Pancreas (tissue), 10 donors: ENCODE measurements around the gene PSRC1. TPM values are rescaled to one million over a fixed set of nuclear protein-coding genes. Genes with fewer than 3 reads are reported as not detected.

Experiments used
- ATAC-seq, 4 donors: fragments of 200-7000 bp; cut with Tn5 transposase; one replicate each; pipeline versions ENCODE4 v1.8.0 to v1.9.1; 2020; ENCODE audit warnings: mild to moderate bottlenecking in 4 of 4, moderate library complexity in 4 of 4
- DNase-seq, 6 donors: peaks; one replicate each; pipeline ENCODE4 v3.0.0-alpha.2; 2020
- FAIRE-seq: peaks from 2 replicates; lab custom pipeline; 2012; peaks lifted over from hg19 to GRCh38; lab: Jason Lieb, UNC
- H3K27ac ChIP-seq, 4 donors: fragments of 200-600 bp; sonication (generic); 1 replicate in 3 of 4; 2 replicates in 1 of 4; pipeline versions ENCODE4 v1.5.0 to v1.8.0; 2020
- H3K27me3 ChIP-seq, 4 donors: fragments of 200-600 bp; one replicate each; pipeline ENCODE4 v1.8.0; 2021
- H3K36me3 ChIP-seq, 3 donors: fragments of 200-600 bp; sonication (generic) in 1 of 3; one replicate each; pipeline versions ENCODE4 v1.5.0 to v1.8.0; 2020 to 2021
- H3K4me1 ChIP-seq, 3 donors: fragments of 200-600 bp; one replicate each; pipeline ENCODE4 v1.8.0; 2021
- H3K4me3 ChIP-seq, 4 donors: fragments of 200-600 bp; sonication (generic) in 2 of 4; one replicate each; pipeline versions ENCODE4 v1.5.0 to v1.8.0; 2020 to 2021
- H3K9me3 ChIP-seq, 4 donors: fragments of 200-600 bp; one replicate each; pipeline ENCODE4 v1.8.0; 2021
- CTCF ChIP-seq, 4 donors: fragments of 200-600 bp; sonication (generic) in 3 of 4; IDR thresholded peaks; one replicate each; pipeline versions ENCODE4 v1.5.0 to v1.8.0; 2021; ENCODE audit warnings: antibody characterized with exemption in 4 of 4
- WGBS, 2 donors: extraction: QIAGEN DNeasy Blood & Tissue Kit; methylation state at CpG; one replicate each; pipeline ENCODE4 v1.1.7; 2013; 5-methylcytosine and 5-hydroxymethylcytosine counted together
- intact Hi-C, 3 donors: fragments of 100-400 bp; cut with DNase I; formaldehyde crosslinking; loops; one replicate each; pipeline versions ENCODE4 v1.11.1 to v1.14.2; 2022
- polyA plus RNA-seq, 2 donors: library from polyadenylated mRNA; stranded (reverse); fragments of 200-250 nt; gene quantifications; one replicate each; pipeline ENCODE4 v1.2.3, GENCODE V29; 2013
- total RNA-seq, 6 donors: library from RNA; stranded (reverse); fragmentation: NEBNext Ultra II Directional in 4 of 6; extraction: Animal tissue kit (Norgen Biotek cat#: 25700) in 4 of 6; gene quantifications; one replicate each; pipeline versions ENCODE4 v1.2.1 to v1.2.4, GENCODE V29; 2021 to 2023
- donor health status: healthy with polysubstance abuse.
- donor health status: DM: no; HTN: no; CAD: no; lungs with moderate emphysema.
- donor health status: DM: no; HTN: no; CAD: no.
- donor health status: control.
- donor health status: control.
- donor health status: Bipolar disorder and iron deficiency.
- donor health status: DM: yes; HTN: yes; CAD: no.
- donor health status: DM: no; HTN: no; CAD: no.
- donor health status: DM: no; HTN: no; CAD: no.
- donor health status: DM: yes; HTN: yes; CAD: no.

PSRC1 gene
- total and polyA plus RNA-seq, 8 donors = 0.08 to 5.4 (median 0.91) TPM

GRCh38 chr1:109261006-109261405 lies 21.9 kb downstream of the PSRC1 start:
- H3K36me3 ChIP-seq = no peaks in the 10 kb centered on the region
- WGBS, 2 donors = 84 to 88% methylated on average over 16 of the region's 16 CpGs
- no peak for TF ChIP-seq CTCF (IDR thresholded peaks at IDR 0.05)
- no peaks in the 10 kb centered on the region for H3K27me3 ChIP-seq
- intact Hi-C loops = loop anchor here in 1 of 3 donors (5.0 kb wide), 1 partner anchor 136 kb away; the partner anchor contains the start of gene SORT1
- no peaks in the 10 kb centered on the region for H3K4me1 ChIP-seq
- H3K27ac ChIP-seq = no peak overlapping the region
- no peaks in the 10 kb centered on the region for H3K9me3 ChIP-seq
- DNase-seq (peak in 1 of 6 donors; percentile 60), ATAC-seq (no peak), FAIRE-seq (no peak)
- H3K4me3 ChIP-seq = no peak overlapping the region

DNA sequence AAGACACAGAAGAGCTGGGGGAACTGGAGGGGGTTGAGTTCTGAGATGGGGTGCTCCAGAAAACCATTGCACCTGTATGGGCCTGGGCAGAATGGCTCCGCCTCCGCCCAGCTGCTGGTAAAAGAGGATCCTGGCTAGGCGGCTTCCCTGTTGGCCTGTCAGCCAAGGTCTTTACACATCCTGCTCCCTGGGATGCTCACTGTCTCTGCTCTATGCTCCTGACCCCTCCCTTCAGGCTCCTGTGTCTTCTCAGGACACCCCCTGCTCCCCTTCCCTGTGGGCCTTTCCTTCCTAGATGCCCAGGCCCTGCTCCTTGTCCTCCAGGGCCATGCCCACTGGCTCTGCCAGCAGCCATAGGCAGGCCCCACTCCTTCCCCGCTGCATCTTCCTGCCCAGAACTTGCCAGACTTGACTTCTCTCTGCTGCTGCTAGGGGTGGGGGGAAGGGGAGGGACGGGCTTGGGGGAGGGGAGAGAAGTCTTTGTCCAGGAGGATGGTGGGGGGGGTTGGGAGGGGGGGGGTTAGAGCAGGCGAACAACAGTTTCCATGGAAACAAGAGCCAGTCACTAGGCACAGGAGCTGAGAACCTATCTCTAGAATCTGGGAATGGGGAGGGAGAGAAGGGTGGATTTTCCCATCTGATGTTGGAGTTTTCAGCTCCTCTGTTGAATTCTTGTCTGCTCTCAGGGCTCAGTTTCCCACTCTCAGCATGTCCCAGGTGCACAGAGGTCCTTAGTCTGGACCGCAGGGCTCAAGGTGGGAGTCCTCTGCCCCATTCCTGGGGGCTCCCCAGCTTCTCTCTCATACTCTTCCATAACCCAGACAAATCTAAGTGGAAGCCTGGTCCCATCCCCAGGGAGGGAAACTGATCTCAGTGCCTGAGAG lies 23.0 kb downstream of the PSRC1 start:
- intact Hi-C loops = loop anchor here in 1 of 3 donors (5.0 kb wide), 1 partner anchor 137 kb away; the partner anchor contains the start of gene SORT1
- H3K27ac ChIP-seq = no peak overlapping the region
- no peak for TF ChIP-seq CTCF (IDR thresholded peaks at IDR 0.05)
- H3K27me3 ChIP-seq = no peaks in the 10 kb centered on the region
- no peaks in the 10 kb centered on the region for H3K36me3 ChIP-seq
- 85% methylated on average over 7 of the region's 7 CpGs for WGBS, 2 donors
- ATAC-seq (no peak), FAIRE-seq (no peak), DNase-seq (no peak)
- no peak overlapping the region for H3K4me3 ChIP-seq
- no peaks in the 10 kb centered on the region for H3K9me3 ChIP-seq
- H3K4me1 ChIP-seq = no peaks in the 10 kb centered on the region

DNA sequence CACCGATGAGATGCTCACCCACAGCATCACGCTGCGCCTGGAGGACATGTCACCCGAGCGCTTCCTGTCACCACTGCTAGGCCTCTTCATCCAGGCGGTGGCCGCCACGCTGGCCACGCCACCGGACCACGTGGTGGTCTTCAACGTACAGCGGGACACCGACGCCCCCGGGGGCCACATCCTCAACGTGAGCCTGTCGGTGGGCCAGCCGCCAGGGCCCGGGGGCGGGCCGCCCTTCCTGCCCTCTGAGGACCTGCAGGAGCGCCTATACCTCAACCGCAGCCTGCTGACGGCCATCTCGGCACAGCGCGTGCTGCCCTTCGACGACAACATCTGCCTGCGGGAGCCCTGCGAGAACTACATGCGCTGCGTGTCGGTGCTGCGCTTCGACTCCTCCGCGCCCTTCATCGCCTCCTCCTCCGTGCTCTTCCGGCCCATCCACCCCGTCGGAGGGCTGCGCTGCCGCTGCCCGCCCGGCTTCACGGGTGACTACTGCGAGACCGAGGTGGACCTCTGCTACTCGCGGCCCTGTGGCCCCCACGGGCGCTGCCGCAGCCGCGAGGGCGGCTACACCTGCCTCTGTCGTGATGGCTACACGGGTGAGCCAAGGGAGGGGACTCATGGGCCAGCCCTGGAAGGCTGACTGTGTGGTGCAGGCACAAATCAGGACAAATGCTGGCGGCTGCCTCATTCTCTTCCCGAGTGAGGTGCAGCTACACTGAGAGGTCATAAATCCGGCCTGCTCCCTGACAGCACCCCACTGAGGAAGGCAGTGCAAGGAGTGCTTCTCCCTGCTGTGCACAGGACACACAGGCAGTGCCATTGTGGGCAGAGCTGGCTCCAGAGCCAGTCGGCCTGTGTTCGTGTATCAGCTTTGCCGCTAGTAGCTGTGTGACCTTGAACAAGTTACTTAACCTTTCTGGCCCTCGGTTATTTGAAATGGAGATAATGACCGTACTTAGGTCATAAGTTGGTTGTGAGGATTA lies 24.2 kb downstream of the PSRC1 start:
- WGBS, 2 donors = 89% methylated on average over 68 to 69 of the region's 69 CpGs
- TF ChIP-seq CTCF (IDR thresholded peaks at IDR 0.05) = no peak
- intact Hi-C loops = no loop called here
- H3K9me3 ChIP-seq = no peaks in the 10 kb centered on the region
- ATAC-seq (no peak), FAIRE-seq (no peak), DNase-seq (peak in 2 of 6 donors; percentile 55 to 65)
- H3K27me3 ChIP-seq = no peaks in the 10 kb centered on the region
- no peaks in the 10 kb centered on the region for H3K4me1 ChIP-seq
- H3K36me3 ChIP-seq = no peaks in the 10 kb centered on the region
- H3K4me3 ChIP-seq = no peak overlapping the region
- H3K27ac ChIP-seq = no peak overlapping the region

- no peaks in the 10 kb centered on the region for H3K36me3 ChIP-seq
- no peak overlapping the region for H3K27ac ChIP-seq
- TF ChIP-seq CTCF (IDR thresholded peaks at IDR 0.05) = no peak
- intact Hi-C loops = no loop called here
- no peak for FAIRE-seq
- H3K9me3 ChIP-seq = no peaks in the 10 kb centered on the region
- no peak overlapping the region for H3K4me3 ChIP-seq
- DNase-seq = peak in 1 of 6 donors; percentile 16
- H3K27me3 ChIP-seq = no peaks in the 10 kb centered on the region
- whole genome bisulfite sequencing, 2 donors = 88 to 89% methylated on average over 14 to 15 of the region's 15 CpGs
- ATAC-seq = no peak
- no peaks in the 10 kb centered on the region for H3K4me1 ChIP-seq
These were observed 25.1 kb downstream of the PSRC1 start for GRCh38 chr1:109257682-109258421.
